H9 (cell line): ENCODE results near the gene HOXA1. TPM values are rescaled to one million over a fixed set of nuclear protein-coding genes. Genes with fewer than 3 reads are reported as not detected.

Experiments
- DNase-seq: peaks from one replicate; pipeline ENCODE4 v3.0.0-alpha.2; 2017
- H2AFZ ChIP-seq: one replicate; pipeline ENCODE4 v1.6.1; 2013; ENCODE audit warnings: mild to moderate bottlenecking, low read length, control low read depth, moderate library complexity
- H2AK5ac ChIP-seq: 2 replicates; pipeline ENCODE4 v1.6.1; 2013; ENCODE audit warnings: low read length, control low read depth, mixed read lengths; ENCODE audit not compliant: insufficient read length
- H2BK120ac ChIP-seq: one replicate; pipeline ENCODE4 v1.6.1; 2013; ENCODE audit warnings: low read depth, mild to moderate bottlenecking, low read length, control low read depth, inconsistent platforms; ENCODE audit not compliant: poor library complexity, severe bottlenecking
- H2BK12ac ChIP-seq: 2 replicates; pipeline ENCODE4 v1.6.1; 2013; ENCODE audit warnings: low read length, control low read depth, mixed read lengths, low read depth; ENCODE audit not compliant: insufficient read length
- H2BK15ac ChIP-seq: 2 replicates; pipeline ENCODE4 v1.6.1; 2013; ENCODE audit warnings: low read depth, low read length, control low read depth
- H2BK20ac ChIP-seq: one replicate; pipeline ENCODE4 v1.6.1; 2013; ENCODE audit warnings: low read depth, mild to moderate bottlenecking, low read length, control low read depth, inconsistent platforms; ENCODE audit not compliant: poor library complexity, severe bottlenecking
- H2BK5ac ChIP-seq: 2 replicates; pipeline ENCODE4 v1.6.1; 2013; ENCODE audit warnings: low read length, control low read depth, mixed read lengths; ENCODE audit not compliant: insufficient read length
- H3K14ac ChIP-seq: 2 replicates; pipeline ENCODE4 v1.6.1; 2013; ENCODE audit warnings: low read length, control low read depth; ENCODE audit not compliant: insufficient read depth
- H3K18ac ChIP-seq: 2 replicates; pipeline ENCODE4 v1.6.1; 2013; ENCODE audit warnings: low read depth, mild to moderate bottlenecking, mixed read lengths, low read length, control low read depth; ENCODE audit not compliant: insufficient read length
- H3K23ac ChIP-seq: 2 replicates; pipeline ENCODE4 v1.6.1; 2013; ENCODE audit warnings: low read length, control low read depth, mixed read lengths, low read depth; ENCODE audit not compliant: insufficient read length
- H3K23me2 ChIP-seq: 2 replicates; pipeline ENCODE4 v1.6.1; 2013; ENCODE audit warnings: low read depth, mild to moderate bottlenecking, mixed read lengths, low read length, control low read depth; ENCODE audit not compliant: insufficient read length, poor library complexity, severe bottlenecking
- H3K27ac ChIP-seq: 2 replicates; pipeline ENCODE4 v1.5.1; 2013; ENCODE audit warnings: low read length, control low read depth, mixed read lengths, low read depth; ENCODE audit not compliant: insufficient read length
- H3K27me3 ChIP-seq: 2 replicates; pipeline ENCODE4 v1.6.1; 2013; ENCODE audit warnings: low read length, control low read depth, inconsistent platforms; ENCODE audit not compliant: insufficient read depth
- H3K4ac ChIP-seq: 2 replicates; pipeline ENCODE4 v1.6.1; 2013; ENCODE audit warnings: low read depth, mild to moderate bottlenecking, control low read depth, inconsistent platforms, low read length, moderate library complexity
- H3K4me1 ChIP-seq: 2 replicates; pipeline ENCODE4 v1.6.1; 2013; ENCODE audit warnings: low read length, control low read depth, inconsistent platforms; ENCODE audit not compliant: insufficient read depth
- H3K4me2 ChIP-seq: 2 replicates; pipeline ENCODE4 v1.6.1; 2013; ENCODE audit warnings: low read length, control low read depth, mixed read lengths; ENCODE audit not compliant: insufficient read length, insufficient read depth
- H3K56ac ChIP-seq: 2 replicates; pipeline ENCODE4 v1.6.1; 2013; ENCODE audit warnings: low read depth, mild to moderate bottlenecking, mixed read lengths, low read length, control low read depth; ENCODE audit not compliant: insufficient read length
- H3K79me1 ChIP-seq: 2 replicates; pipeline ENCODE4 v1.6.1; 2013; ENCODE audit warnings: low read depth, mild to moderate bottlenecking, moderate library complexity, low read length, control low read depth, inconsistent platforms; ENCODE audit not compliant: insufficient read depth, poor library complexity, severe bottlenecking
- H3K79me2 ChIP-seq: 2 replicates; pipeline ENCODE4 v1.6.1; 2013; ENCODE audit warnings: low read length, control low read depth, inconsistent platforms; ENCODE audit not compliant: insufficient read depth
- H3K9ac ChIP-seq: 2 replicates; pipeline ENCODE4 v1.6.1; 2013; ENCODE audit warnings: low read length, control low read depth, mixed read lengths; ENCODE audit not compliant: insufficient read length; ENCODE audit errors: extremely low read depth
- H3K9me3 ChIP-seq: one replicate; pipeline ENCODE4 v1.6.1; 2013; ENCODE audit warnings: low read depth, low read length, inconsistent platforms; ENCODE audit not compliant: control insufficient read depth
- H3T11ph ChIP-seq: one replicate; pipeline ENCODE4 v1.6.1; 2013; ENCODE audit warnings: mild to moderate bottlenecking, low read length, control low read depth, inconsistent platforms
- H4K20me1 ChIP-seq: one replicate; pipeline ENCODE4 v1.6.1; 2013; ENCODE audit not compliant: control insufficient read depth, insufficient read length, insufficient read depth
- H4K5ac ChIP-seq: 2 replicates; pipeline ENCODE4 v1.6.1; 2013; ENCODE audit warnings: low read depth, mild to moderate bottlenecking, mixed read lengths, low read length, control low read depth; ENCODE audit not compliant: insufficient read length
- H4K8ac ChIP-seq: replicated peaks from 2 replicates; pipeline ENCODE4 v1.6.1; 2013; ENCODE audit warnings: low read length, control low read depth, mixed read lengths, low read depth; ENCODE audit not compliant: insufficient read length
- H4K91ac ChIP-seq: 2 replicates; pipeline ENCODE4 v1.6.1; 2013; ENCODE audit warnings: low read depth, mild to moderate bottlenecking, moderate library complexity, mixed read lengths, low read length, control low read depth; ENCODE audit not compliant: insufficient read length
- H3K27ac Mint-ChIP-seq, 3 experiments: 2 replicates in 2 of 3; 3 replicates in 1 of 3; pipeline ENCODE4 v1.8.0; 2020 to 2021; ENCODE audit warnings: mixed read lengths in 3 of 3, mild to moderate bottlenecking in 1 of 3, moderate library complexity in 1 of 3
- H3K27me3 Mint-ChIP-seq: 2 replicates; pipeline ENCODE4 v1.8.0; 2021; ENCODE audit warnings: low read depth, mild to moderate bottlenecking, moderate library complexity, mixed read lengths
- H3K36me3 Mint-ChIP-seq, 3 experiments: 2 replicates in 2 of 3; 3 replicates in 1 of 3; pipeline ENCODE4 v1.8.0; 2020 to 2021; ENCODE audit warnings: low read depth in 3 of 3, mixed read lengths in 3 of 3; ENCODE audit not compliant: insufficient read depth in 1 of 3
- H3K4me1 Mint-ChIP-seq, 2 experiments: 2 replicates each; pipeline ENCODE4 v1.8.0; 2020; ENCODE audit warnings: mixed read lengths in 2 of 2
- H3K4me3 Mint-ChIP-seq, 2 experiments: 2 replicates in 1 of 2; 3 replicates in 1 of 2; pipeline ENCODE4 v1.8.0; 2020 to 2021; ENCODE audit warnings: mild to moderate bottlenecking in 2 of 2, mixed read lengths in 2 of 2, moderate library complexity in 1 of 2
- H3K9me3 Mint-ChIP-seq, 2 experiments: 2 replicates in 1 of 2; 3 replicates in 1 of 2; pipeline ENCODE4 v1.8.0; 2020; ENCODE audit warnings: mild to moderate bottlenecking in 2 of 2, mixed read lengths in 2 of 2, moderate library complexity in 1 of 2
- WGBS: extraction: QIAGEN DNeasy Blood & Tissue Kit; methylation state at CpG from one replicate; pipeline ENCODE4 v1.1.7; 2013; ENCODE audit warnings: missing lambda C conversion rate, low lambda C conversion rate, mixed read lengths; ENCODE audit not compliant: insufficient read length; ENCODE audit errors: extremely low coverage; 5-methylcytosine and 5-hydroxymethylcytosine counted together
- total RNA-seq: library from RNA; stranded (reverse); gene quantifications from 2 replicates; pipeline ENCODE4 v1.2.1, GENCODE V29; 2021
- TF ChIP-seq, protein P1 (sequence below): fragments of 200-600 bp; sonication (generic); conservative IDR thresholded peaks from 3 replicates; pipeline ENCODE4 v1.8.0; 2021; ENCODE audit warnings: antibody characterized with exemption, mild to moderate bottlenecking

HOXA1 gene
- total RNA-seq, 1 experiment from 2014 or later: not detected

DNA sequence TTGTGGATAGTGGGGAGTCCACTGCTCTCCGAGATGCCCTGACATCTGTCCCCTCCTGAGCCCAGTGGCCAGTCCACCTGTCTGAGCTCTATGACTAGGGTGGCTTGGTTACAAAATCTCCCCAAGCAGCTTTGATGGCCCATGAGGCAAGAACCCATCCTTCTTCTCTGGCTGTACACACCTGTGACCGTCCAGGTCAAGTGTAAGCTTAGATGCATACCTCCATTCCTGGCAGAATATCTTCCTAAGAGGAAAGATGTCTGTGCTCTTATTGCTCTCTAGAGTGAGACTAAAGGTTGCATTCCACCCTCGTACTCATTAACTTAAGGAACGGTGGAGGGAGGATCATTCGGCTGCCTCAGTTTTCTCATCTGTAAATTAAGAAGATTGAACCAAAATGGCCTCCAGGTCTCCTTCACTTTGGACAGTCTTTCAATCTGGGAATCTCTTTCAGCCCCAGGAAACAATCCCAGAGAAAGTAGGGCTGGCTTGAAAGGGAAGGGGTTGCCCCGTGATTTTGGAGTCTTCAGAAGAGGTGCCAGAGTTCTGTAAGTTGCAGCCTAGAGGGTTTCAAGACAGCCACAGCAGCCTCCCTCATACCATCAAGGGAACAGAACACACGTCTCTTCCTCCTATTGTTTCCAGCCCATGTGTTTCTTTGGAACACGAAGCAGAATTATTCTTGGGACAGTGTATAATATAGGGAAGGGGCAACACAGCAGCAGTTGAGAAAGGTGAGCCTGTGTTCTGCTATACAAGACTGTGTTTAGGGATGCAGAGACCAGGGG is 29.3 kb upstream of the HOXA1 start:
- Mint-ChIP-seq H3K4me1 (peaks cover 0 to 10% of the 10 kb centered on the region in 2 experiments; a peak in 1 of 4 replicates), H3K27ac (no peak overlapping the region)
- no peak overlapping the region for H3K4me2 ChIP-seq

More for the DNA sequence above, 29.3 kb upstream of the HOXA1 start:
- H3K4me1 ChIP-seq: no peaks in the 10 kb centered on the region
- TF ChIP-seq, protein P1, sequence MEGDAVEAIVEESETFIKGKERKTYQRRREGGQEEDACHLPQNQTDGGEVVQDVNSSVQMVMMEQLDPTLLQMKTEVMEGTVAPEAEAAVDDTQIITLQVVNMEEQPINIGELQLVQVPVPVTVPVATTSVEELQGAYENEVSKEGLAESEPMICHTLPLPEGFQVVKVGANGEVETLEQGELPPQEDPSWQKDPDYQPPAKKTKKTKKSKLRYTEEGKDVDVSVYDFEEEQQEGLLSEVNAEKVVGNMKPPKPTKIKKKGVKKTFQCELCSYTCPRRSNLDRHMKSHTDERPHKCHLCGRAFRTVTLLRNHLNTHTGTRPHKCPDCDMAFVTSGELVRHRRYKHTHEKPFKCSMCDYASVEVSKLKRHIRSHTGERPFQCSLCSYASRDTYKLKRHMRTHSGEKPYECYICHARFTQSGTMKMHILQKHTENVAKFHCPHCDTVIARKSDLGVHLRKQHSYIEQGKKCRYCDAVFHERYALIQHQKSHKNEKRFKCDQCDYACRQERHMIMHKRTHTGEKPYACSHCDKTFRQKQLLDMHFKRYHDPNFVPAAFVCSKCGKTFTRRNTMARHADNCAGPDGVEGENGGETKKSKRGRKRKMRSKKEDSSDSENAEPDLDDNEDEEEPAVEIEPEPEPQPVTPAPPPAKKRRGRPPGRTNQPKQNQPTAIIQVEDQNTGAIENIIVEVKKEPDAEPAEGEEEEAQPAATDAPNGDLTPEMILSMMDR: no peak
- H4K20me1 ChIP-seq: peaks cover 2% of the 10 kb centered on the region
- H3K27me3 ChIP-seq: peaks cover 99% of the 10 kb centered on the region
- no peak overlapping the region for H3K18ac ChIP-seq
- H2BK15ac ChIP-seq: no peak overlapping the region
- Mint-ChIP-seq H3K36me3 (no peaks in the 10 kb centered on the region; a peak in 1 of 7 replicates), H3K9me3 (peaks cover 8 to 9% of the 10 kb centered on the region in 2 experiments; a peak in 4 of 5 replicates), H3K27me3 (peaks cover 99% of the 10 kb centered on the region), H3K4me3 (no peak overlapping the region; a peak in 1 of 5 replicates)
- no peak overlapping the region for H2AFZ ChIP-seq
- no peak overlapping the region for H4K5ac ChIP-seq
- WGBS: no CpG with 5 or more reads among the region's 8 CpGs
- H3K56ac ChIP-seq: no peak overlapping the region
- H4K8ac ChIP-seq: no peak overlapping the region
- no peak overlapping the region for H2BK20ac ChIP-seq
- no peaks in the 10 kb centered on the region for H3K79me2 ChIP-seq
- H3K9me3 ChIP-seq: no peaks in the 10 kb centered on the region
- H2AK5ac ChIP-seq: no peak overlapping the region
- H3K23ac ChIP-seq: no peak overlapping the region
- no peak overlapping the region for H3K4ac ChIP-seq
- H3K14ac ChIP-seq: no peak overlapping the region
- no peak overlapping the region for H2BK120ac ChIP-seq
- DNase-seq: no peak
- H3K9ac ChIP-seq: no peak overlapping the region
- no peak overlapping the region for H2BK5ac ChIP-seq
- H3K23me2 ChIP-seq: no peaks in the 10 kb centered on the region
- H2BK12ac ChIP-seq: no peak overlapping the region
- H4K91ac ChIP-seq: no peak overlapping the region
- no peak overlapping the region for H3T11ph ChIP-seq
- H3K27ac ChIP-seq: no peak overlapping the region
- no peaks in the 10 kb centered on the region for H3K79me1 ChIP-seq
